GM20431 (cell line): Measurements from ENCODE around the gene CFAP74.

Experiments used
- in situ Hi-C: fragments of 300-500 bp; cut with MseI, MboI; formaldehyde crosslinking; loops from one replicate; pipeline ENCODE4 v1.15.0; 2020; ENCODE audit warnings: low sequenced_read_pairs; ENCODE audit not compliant: unreplicated experiment

Gene CFAP74

DNA sequence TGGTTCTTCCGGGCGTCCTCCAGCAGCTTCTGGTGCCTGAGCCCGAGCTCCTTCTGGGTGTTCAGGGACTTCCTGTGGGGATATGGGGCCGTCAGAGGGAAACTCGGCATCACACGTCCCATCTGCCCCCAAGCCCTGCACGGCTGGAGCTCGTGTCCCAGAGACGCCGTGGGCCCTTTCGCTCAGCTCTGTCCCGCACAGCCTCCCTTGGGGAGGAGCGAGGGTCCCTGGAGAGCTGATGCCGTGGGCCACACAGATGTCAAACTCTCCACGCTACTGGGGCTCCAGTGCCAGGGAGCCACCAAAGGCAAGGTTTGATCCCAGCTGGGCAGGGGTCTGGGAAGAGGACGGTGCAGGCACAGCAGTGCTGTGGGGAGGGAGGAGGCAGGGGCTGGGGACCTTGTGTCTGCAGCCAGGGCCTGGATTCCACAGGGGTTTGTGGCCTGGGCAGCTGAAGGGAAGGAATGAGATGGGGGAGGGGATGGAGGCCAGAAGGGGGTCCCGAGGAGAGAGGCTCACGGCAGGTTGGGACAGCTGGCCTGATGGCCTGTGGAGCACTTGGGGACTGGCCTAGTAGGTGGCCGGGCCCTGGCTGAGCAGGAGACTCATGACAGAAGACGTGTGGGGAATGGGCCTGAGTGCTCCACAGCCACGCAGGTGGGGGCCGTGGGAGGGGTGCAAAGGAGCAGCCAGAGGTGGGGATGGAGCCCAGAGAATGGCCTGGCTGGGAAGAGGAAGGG, 30.4 kb downstream of the CFAP74 start:
- in situ Hi-C loops: no loop called here

DNA sequence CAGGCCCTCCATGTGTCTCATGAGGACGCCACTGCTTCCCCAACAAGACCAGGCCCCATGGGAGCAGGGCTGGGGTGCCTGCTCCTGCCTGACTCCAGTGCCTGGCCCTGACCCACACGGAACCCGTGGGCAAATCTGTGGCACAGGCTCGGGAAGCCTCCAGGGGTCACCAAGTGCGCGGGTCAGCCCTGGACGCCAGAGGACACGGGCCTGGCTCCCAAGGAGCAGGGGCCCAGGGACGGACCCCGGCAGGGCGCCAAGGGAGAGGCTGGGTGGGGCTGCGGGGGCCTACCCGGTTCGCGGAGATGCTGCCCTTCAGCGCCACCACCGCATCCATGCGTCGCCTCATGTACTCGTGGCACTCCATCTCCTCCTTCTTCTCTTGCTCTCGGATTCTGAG, 31.9 kb downstream of the CFAP74 start:
- in situ Hi-C loops: no loop called here

DNA sequence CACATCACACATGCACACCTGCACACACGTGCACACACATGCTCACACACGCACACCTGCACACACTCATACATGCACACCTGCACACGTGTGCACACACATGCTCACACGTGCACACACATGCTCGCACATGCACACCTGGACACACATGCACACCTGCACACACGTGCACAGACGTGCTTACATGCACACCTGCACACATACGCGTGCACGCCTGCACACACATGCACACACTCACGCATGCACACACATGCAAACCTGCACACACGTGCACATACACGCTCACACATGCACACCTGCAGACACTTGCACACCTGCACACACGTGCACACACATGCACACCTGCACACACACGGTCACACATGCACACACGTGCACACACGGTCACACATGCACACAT, 32.6 kb downstream of the CFAP74 start:
- in situ Hi-C loops: no loop called here

DNA sequence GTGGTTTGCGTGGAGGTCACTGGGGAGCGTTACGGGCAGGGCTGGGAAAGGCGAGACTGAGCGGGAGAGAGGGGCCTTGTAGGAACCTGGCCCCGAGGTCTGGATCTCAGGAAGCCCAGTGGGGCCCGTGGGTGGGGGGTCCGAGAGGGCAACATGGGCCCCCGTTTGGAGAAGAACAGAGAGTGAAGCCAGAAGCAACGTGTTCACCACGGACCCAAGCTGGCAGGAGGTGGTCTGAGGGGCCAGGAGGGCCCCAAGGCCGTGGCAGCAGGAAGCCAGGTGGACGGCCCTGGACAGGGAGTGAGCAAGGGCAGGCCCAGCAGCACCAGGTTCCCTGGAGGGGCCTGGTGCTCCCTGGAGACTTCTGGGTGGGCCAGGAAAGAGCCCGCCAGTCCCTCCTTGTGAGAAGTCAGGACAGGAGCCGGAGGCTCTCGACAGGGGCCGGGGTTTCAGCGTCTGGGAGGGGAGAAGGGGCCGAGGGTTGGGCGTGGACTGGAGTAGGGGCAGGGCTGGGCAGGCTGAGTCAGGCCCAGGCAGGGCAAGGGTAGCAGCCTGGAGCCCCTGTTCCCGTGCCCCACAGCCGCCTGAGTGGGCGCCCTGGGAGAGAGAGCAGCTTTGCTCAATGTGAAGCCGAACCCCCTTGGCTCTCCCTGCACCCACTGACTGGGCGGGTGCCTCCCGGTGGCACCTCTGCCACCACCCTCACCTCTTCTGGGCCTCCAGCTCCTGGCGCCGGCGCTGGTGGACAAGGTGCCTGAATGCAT, 33.5 kb downstream of the CFAP74 start:
- in situ Hi-C loops: no loop called here

DNA sequence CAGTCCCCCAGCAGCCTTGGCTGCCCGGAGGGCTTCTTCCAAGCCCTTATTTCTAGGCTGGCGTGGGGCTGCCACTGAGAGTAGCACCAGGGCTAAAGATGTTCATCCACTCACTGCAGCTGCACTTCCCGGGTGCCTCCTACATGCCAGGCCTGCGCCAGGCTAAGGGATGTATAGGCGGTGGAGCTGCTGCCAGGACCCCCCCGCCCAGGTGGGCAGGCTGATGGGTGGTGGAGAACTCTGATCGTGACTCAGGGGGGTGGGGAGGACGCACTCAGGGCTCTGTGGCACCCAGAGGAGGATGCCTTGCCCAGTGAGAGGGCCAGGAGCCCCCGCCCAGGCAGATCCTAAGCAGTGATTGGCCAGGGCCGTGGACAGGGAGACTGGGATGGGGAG, 34.1 kb downstream of the CFAP74 start:
- in situ Hi-C loops: no loop called here

DNA sequence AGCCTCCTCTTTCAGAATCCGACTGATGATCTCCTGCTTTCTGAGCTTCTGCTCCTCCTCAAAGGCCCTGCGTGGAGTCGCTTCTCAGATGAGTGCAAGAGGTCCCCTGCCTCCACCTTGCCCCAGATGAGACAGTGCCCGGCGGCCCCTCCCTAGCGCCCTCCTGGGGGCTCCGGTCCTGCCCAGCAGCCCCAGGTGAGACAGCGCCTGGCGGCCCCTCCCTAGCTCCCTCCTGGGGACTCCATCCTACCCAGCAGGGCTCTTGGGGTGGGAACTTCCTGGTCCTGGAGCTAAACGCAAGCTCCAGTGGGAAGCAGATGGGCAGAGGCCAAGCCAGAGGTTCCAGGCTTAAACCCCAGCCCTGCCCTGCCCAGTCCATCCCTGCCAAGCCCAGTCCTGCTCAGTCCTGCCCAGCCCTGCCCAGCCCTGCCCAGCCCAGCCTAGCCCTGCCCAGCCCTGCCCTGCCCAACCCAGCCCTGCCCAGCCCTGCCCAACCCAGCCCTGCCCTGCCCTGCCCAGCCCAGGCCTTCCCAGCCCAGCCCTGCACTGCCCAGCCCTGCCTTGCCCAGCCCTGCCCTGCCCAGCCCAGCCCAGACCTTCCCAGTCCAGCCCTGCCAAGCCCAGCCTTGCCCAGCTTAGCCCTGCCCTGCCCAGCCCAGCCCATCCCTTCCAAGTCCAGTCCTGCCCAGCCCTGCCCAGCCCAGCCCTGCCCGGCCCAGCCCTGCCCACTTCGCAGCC, 34.6 kb downstream of the CFAP74 start:
- in situ Hi-C loops: no loop called here

DNA sequence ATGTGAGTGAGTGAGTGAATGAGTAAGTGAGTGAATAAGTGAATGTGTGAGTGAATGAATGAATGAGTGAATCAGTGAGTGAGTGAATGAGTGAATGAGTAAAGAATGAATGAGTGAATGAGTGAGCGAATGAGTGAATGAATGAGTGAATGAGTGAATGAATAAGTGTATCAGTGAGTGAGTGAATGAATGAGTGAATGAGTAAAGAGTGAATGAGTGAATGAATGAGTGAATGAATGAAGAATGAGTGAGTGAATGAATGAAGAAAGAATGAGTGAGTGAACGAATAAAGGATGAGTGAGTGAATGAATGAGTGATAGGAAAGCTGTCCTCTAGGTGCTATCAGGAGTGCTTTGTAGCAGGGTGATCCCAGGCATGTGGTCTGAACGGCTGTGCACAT, 35.7 kb downstream of the CFAP74 start:
- in situ Hi-C loops: no loop called here

DNA sequence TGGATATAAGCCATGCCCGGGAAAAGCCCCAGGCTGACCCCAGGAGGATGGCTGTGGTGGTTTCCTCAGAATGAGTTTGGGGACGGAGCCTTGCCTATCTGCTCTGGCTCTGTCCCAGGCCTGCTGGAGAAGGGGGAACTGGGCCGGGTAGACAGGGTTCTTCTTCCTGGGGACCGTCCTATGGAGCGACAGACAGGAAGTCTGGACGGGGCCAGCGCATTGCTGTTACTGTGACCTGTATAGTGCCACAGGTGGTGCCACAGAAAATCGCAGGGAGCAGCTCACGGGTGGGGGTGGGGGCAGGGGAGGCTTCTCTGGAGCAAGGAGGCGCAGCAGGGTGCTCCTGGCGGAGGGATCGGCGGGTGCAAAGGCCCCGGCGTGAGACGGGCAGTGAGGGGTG, 36.4 kb downstream of the CFAP74 start:
- in situ Hi-C loops: no loop called here

DNA sequence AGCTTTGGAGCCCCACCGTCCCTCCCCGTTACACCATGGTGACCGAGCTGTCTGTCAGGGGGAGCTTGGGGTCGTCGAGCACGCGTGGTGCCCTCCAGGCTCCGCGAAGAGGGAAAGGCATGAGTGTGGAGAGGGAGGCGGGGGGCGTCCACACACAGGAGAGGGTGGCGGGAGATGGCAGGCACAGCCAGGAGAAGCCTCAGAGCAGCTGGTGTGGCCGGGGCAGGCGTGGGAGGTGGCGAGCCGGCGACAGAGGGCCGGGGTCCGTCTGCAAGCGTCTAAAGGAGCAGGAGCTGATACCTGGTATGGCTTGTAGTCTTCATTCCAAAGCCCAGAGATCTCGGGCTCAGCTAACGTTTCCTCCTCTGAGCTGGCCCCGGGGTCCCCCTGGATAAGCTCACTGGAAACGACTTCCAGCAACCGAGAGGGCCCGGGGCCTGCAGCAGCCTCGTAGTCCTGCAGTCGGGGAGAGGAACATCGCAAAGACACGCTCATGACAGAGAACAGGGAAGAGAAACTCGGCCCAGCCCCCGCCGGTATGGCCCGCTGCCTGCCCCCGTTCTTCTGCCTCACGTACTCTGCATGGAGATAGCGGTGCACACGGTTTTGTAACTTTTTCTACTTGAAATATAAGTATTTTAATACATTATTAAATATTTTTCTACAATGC, 37.4 kb downstream of the CFAP74 start:
- in situ Hi-C loops: no loop called here

DNA sequence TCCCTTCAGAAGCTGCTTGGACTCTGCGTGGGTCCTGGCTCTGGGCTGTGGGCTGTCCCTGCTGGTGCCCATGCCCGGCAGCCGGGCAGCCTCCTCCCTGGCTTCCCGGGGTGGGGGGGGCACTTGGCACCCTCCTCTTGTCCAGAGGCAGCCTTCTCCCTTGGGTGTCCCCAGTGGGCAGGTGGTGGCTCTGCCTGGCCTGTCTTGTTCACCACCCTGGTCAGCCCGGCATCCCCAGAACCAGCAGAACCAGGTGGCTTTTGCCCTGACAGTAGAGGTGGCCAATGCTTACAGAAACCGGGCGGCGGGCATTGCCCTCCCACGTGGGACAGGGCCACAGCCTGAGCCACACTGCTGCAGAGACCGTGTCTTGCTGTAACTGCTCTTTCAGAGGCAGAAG, 38.0 kb downstream of the CFAP74 start:
- in situ Hi-C loops: no loop called here

DNA sequence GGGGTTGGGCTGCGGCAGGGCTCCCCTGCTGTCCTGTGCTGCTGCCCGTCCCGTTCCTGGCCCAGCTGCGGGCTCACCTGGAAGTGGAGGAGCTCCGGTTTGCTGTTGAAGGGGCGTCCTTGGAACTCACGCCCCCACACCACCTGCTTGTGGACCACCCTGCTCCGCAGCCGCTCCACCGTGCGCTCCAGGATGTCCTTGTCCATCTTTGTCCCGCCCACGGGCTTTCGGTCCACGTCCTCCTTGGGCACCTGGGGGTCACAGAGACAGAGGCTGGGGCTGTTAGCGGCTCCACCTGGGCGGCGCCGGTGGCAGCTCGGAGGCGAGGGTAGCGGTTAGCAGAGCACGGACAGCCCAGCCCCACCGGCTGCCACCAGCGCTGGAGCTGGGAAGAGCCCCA, 38.8 kb downstream of the CFAP74 start:
- in situ Hi-C loops: no loop called here

DNA sequence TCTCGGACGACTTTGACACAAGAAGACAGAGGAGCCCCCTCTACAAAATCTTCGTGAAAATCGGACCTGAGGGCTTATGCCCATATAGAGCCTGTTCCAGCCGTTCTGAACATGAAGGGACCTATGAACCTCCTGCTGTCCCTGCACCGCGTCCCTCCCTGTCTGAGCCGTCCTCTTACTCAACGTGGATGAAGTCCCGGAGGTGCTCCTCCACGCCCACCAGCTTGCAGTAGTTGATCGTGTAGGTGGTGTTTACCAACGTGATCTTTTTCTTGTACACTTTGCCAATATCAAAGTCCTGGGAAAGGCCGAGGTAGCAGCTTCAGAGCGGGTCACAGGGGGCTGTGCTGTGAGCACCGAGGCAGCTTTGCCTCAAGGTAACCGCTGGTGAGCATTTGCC, 40.0 kb downstream of the CFAP74 start:
- in situ Hi-C loops: no loop called here

DNA sequence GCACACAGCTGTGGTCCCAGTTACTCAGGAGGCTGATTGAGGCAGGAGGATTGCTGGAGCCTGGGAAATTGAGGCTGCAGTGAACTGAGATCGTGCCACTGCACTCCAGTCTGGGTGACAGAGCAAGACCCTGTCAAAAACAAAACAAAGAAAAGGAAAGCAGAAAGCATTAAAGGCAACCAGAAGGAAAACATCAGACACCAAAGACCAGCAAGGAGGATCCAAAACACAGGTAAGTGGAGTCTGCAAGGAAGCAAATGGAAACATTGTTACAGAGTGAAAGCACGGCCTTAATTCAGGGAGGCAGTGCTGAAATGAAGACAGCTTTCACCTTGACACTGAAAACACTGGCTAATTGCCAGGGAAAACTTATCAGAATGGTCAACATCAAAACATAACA, 40.8 kb downstream of the CFAP74 start:
- in situ Hi-C loops: no loop called here

DNA sequence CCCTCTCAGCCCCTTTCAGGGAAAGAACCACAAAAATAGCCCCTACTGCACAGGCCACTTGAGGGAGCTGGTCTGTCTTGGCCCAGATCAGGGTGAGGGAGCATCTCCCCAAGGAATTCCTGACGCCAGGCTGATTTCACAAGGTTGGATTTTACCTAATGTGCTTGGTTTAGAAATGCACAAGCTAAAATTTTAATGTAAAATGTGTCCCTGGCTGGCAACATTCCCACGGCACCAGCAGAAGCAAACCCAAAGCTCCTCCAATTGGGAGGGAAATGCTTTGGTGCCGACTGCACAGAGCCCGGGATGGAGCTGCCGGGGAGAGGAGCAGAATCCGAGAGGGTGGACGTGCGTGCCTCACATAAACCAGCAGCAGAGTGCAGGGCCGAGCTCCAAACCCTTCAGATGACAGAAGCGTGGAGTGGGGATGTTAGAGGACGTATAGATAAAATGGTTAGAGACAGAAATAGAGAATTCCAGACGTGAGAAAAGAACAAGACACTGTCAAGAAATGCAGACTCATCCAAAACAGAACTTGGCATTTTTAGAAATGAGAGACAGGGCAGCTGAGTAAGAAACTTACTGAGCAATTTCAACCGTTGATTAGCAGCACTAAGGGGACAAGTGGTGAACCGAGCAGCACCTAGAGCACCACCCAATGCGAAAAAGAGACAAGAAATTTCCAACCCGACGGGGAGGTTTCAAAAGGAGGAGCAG, 42.9 kb downstream of the CFAP74 start:
- in situ Hi-C loops: no loop called here

DNA sequence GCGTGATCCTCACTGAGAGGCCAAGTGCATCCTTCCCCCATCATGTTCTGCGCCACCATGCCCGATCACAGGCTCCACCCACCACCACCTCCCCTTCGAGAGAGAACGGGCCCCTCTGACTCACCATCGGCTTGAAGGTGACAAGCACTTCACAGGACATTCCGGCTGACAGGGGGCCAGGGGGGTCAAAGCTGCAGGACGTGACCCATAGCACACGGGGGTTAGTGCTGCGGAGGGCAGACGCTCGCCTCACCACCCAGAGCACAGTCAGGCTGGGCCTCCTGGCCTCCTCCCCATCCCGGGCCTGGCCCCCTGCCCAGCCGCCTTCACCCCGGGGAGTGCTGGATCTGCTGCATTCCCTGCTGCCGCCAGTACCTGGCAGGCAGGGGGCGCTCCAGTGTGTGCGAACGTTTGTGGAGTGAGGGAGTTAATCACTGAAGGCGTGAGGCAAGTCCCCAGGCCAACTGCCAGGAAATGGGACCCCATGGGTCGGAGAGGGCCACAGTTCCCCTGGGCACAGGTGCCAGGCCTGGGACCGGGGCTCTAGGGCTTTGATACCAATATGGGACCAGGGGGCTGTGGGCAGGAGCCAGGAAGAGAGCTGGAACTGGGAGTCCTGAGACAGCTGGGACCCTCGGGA, 43.6 kb downstream of the CFAP74 start:
- in situ Hi-C loops: no loop called here

DNA sequence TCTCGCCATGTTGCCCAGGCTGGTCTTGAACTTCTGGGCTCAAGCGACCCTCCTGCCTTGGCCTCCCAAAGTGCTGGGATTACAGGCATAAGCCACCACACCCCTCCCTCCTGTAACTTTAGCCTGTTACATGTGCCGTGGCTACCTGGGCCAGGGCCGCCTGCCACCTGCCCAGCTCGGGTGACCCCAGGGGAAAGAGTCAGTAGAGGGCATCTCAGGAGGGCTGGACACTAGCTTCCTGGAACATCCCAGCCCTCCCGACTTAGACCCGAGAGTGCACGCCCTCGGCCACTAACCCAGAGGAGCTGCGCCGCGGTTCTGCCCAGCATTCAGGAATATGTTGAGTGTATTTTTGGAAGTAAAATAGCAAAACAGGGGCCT, 44.1 kb downstream of the CFAP74 start:
- in situ Hi-C loops: no loop called here

DNA sequence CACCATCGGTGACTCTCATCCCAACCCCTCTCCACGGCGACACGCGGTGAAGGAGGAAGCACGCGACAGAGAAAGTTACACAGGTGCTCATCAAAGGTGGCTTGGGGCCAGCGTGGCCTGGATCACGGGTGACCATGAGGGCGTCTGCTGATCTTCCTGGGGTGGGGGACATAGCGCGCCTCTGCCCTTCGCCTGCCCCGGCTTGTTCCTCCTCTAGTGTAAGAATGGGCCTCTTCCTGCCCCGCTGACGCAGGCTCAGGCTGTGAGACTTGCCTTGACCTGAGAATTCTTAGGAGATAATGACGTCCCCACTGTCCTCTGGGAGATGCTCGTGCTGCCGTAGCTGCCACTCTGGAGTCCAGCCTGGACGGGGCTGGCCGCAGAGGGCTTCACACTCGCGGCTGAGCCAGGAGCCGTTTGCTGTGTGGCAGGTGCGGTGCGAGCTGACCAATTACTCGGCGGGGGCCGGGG, 45.5 kb downstream of the CFAP74 start:
- in situ Hi-C loops: no loop called here

DNA sequence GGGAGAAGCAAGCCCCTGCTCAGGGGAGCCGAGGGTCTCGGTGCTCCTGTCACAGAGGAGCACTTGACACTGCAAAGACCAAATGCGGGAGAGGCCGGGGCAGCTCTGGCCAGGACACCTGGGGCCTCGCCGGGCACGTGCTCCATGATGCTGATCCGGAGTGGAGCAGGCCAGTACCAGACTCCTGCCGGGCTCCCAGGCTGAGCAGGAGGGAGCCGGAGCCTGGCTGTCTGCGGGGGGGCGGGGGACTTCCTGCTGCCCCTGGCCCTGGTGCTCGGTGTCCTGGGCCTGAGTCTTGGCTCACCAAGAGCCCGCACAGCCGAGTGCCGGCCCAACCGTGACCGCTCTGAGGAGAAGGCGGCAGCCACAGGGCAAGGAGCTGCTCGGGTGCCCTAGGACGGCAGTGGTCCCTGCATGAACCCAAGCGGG, 46.0 kb downstream of the CFAP74 start:
- in situ Hi-C loops: no loop called here
